NCI-H2227 treated with DMSO at 0.1 percent for 48 hours (cell line): ENCODE data around the gene BIN1.
A peak's percentile ranks its signal among the peaks of the same experiment; 100 is the strongest.
"Not testable (repeated sequence)": the region's sequence is repeated elsewhere in the genome, so short reads cannot be mapped to it uniquely, and the experiment has no call there.

Experiments used
- DNase-seq: peaks from one replicate; lab custom pipeline; 2025; lab: John Stamatoyannopoulos, UW

BIN1 gene

GRCh38 chr2:127047716-127048617 is 59.0 kb downstream of the BIN1 start:
- DNase-seq, result no peak

GRCh38 chr2:127047054-127047453 is 59.9 kb downstream of the BIN1 start:
- no peak for DNase-seq

DNA sequence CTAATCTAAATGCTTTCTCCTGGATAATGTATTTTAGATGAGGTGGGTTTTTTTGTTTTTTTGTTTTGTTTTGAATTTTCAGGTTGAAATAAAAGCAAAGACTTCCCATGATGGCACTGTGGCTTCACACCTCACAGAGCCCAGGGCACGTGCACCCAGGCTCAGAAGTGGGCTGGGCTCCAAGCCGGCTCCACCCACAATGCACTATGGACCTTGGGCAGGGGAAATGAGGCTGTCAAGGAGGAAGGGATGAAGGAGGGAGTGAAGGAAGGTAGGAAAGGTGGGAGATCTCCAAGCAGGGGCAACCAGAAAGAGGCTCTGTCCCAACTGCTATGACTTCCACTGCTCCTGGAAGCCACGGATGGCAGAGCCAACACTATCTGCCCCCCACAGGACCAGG is 60.4 kb downstream of the BIN1 start:
- no peak for DNase-seq

DNA sequence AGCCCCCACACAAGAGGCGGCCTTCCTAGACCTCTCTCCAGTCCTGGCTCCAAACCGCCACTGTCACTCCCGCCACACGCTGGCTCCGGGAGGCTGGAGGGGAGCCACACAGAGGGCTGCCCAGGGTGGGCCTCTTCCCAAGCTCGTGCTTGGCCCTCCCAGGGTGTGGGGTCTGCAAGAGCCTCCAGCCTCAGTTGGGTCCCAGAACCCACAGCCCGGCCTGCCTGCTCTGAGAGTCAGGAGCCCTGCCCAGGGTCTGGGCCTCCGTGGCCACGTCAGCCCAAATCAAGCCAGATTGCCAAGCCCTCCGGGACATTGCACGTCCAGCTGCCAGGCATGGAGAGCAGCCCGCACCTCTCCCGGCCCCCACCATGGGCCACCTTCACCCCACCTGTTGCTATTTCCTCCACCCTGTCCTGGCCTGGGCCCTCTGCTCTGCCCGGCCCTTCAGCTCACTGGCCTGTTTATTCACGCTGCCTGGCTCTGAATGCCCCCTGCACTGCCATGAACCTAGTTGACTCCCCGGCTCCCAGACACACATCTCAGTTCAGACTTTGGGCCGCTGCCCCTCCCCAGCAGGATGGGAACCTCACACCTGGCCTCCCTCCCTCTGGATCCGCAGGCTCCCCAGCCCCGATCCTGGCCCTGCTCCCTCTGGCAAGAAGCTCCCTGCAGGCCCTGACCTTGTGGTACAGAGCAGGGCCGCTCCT is 61.0 kb downstream of the BIN1 start:
- DNase-seq, result no peak

DNA sequence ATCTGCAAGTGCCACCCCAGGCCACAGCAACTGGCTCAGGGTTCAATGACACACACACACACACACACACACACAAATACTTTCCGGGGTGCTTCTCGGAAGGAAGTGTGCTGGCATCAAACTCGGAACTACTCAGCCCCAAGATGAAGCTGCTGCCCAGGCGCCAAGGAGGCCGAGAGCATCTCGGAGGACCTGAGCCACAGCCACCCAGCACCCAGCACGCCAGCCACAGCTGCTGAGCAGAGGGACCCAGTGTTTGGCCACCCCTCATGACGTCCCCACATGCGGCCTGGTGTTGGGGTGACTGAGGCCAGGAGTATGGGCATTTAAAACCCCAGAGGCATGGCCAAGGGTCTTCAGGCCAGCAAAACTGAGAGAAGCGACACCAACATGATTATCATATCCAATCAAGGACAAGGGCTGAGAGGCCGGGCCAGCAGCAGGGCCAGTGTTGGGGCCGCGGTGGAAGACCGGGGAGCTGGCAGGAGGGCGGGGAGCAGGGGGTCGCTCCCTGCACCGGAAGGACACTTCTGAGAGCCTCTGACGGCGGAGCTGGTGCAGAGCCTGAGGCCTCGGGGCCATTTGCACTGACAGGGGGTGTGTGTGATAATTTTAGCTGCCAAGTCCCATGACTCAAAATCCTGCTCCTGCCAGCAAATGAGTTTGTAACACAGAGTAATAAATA is 61.8 kb downstream of the BIN1 start:
- DNase-seq, result no peak

DNA sequence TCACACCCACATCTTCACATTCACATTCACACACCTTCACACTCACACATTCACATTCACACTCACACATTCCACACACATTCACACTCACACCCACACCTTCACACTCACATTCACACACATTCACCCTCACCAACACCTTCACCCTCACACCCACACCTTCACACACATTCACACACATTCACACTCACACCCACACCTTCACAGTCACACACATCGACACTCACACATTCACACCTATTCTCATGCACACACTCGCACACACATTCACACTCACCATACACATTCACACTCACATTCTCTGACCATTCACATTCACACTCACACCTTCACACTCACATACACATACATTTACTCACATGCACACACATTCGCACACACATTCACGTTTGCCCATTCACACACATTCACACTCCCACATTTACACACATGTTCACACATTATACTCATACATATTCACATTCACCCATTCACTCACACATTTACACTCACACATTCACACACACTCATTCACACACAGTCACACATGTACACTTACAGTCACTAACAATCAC is 62.7 kb downstream of the BIN1 start:
- no peak for DNase-seq

- no peak for DNase-seq
Measured at GRCh38 chr2:127043367-127044164, 63.4 kb downstream of the BIN1 start.

DNA sequence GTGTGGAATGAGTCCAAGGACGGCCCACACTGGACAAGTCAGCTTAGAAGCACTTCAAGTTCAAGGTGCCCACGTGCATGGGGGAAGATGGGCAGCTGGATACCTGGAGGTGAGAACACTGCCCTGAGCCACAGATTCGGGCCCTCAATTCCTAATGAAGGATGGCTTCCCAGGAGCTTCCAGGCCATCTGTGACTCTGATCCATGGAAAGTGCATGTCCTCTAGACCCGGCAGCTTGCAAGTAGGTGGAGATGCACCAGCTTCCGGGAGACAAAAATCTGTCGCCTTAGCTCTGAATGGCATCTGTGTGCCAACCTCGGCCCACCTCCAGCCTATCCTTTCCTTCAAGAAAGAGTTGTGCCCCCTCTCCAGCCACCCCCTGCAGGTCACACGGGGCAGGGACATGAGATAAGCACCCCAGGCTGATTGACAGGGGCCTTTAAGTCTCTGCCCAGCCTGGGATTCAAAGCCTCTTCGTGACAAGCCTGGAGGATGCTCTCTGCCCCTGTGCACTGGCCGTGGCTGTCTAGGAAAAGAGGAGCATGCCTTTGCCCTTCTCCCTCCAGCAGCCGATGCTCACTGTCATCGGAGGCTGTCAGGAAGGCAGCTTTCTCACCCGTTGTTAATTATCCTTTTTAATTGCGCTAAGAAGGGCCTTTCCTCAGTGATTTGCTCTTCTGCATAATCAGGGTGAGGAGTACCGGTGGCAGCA is 65.5 kb downstream of the BIN1 start:
- DNase-seq, result no peak

- no peak for DNase-seq
Measured at GRCh38 chr2:127040169-127040568, 66.8 kb downstream of the BIN1 start.

DNA sequence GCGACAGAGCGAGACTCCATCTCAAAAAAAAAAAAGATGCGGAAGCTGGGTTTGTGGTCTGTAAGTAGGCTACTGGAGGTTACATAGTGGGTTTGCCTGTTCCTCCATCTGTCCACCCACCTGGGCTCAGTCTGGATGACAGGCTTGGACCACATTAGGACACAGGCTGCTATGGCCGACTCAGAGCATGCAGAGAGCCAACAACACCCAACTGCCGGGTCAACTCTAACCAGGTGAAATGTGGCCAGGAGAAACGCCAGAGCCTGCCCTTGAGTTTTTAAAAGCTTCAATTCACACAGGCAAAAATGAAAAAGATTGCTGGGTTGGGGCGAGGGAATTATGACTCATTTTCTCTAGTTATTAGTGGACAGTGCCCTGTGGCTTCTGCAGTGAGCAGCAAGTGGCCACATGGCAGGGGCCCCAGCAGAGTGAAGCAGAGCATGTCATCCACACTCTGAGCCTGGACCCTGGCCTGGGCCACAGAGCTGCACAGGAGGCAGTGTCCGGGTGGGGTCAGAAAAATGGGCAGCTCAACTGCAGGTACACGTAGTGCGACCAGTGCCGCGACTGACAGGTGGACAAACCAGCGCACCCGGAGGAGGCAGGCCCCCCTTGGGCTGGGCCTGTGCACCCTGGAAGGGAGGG is 67.4 kb downstream of the BIN1 start:
- no peak for DNase-seq

DNA sequence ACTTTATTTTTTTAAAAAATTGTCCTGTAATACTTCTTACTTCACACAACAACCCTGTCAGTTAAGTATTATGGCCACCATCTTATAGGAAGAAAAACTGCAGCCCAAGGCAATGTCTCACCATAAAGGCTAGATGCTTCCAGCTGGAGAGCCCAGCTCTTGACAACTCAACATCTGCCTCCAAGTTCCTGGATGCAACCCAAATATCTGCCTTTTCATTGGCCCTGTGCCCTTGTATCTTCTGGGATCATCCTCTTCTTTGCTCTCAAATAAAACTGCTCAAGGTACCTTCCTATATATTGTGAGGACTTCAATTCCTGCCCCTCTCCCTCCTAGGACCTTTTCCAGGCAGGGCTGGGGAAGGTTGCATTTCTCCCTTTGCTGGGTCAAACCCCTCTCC is 69.5 kb downstream of the BIN1 start:
- no peak for DNase-seq

GRCh38 chr2:127034883-127035611 is 71.9 kb downstream of the BIN1 start:
- no peak for DNase-seq

GRCh38 chr2:127034051-127034450 is 72.9 kb downstream of the BIN1 start:
- DNase-seq, result no peak

DNA sequence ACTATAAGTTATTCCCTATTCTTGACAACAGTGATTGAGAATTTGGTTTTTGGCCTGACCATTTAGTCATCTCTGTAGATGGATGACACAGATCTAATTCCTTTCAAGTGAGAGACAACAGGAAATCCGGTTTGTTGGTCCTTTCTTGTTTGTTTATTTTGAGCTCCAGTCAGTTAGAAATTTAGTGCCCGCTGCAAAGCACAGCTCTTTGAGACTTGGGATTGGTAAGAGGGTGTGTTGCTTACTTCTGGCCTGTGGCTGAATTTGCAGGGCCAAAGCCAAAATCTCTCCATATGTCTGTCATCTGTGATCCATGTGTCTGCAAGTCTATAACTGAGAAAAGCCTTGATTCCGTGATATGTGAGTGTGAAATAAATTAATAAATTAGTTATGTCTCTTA is 74.3 kb downstream of the BIN1 start:
- no peak for DNase-seq

DNA sequence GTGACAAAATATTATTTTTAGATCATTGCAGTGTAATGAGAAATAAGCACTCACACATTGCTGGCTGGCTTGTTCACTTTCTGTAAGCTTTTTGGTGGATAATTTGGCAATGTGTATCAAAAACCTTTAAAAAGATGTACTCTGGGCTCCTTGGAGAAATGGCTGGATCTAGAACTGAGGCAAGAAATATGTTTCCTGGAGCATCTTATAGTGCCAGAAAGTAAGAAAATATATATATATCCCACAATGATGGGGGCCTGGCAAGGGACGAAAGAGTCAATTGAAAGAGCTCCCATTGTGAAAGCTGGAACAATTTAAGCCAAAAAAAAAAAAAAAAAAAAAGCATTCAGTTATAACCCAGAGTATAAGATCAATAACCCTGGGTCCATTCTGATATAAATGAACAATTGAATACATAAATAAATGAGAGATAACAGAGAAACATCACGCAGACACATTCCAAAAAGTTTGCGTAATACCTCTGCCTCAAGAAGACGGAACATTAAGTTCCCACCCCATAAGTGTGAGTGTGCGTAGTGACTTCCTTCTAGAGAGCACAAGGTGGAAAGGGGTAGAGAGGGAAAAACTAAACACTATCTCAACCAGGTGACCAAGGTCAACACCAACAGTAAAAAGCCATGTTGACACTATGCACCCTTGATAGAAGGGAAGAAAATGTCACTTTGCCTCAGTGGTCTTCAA is 77.5 kb downstream of the BIN1 start:
- DNase-seq, result no peak

GRCh38 chr2:127028745-127029144 is 78.2 kb downstream of the BIN1 start:
- not testable (repeated sequence) for DNase-seq

DNA sequence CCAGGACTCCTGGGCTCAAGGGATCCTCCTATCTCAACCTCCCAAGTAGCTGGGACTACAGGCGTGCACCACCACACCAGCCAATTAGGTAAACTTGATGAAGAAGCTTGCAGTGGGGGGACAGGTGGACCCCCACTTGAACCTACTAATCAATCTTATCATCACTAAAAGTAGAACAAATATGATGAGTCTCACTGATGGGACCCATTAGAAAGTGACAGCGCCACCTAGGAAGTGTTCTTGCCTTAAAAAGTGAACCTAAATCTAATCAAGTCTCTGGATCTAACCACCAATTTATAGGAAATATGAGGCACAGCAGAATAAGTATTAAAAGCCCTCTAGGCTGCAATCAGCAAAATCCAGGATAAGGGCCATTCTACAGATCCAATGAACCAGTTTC is 79.2 kb downstream of the BIN1 start:
- DNase-seq, result no peak

GRCh38 chr2:127025359-127026166 is 81.4 kb downstream of the BIN1 start:
- peak; percentile 98 for DNase-seq
